Choroid plexus epithelial cell (primary cell): ENCODE measurements around the gene TGDS.

Source experiments
- DNase-seq: peaks from one replicate; pipeline ENCODE4 v3.0.0-alpha.2; 2010; ENCODE audit warnings: low read depth
- H3K4me3 ChIP-seq: 2 replicates; pipeline ENCODE4 v1.5.1; 2011; ENCODE audit warnings: low read depth, mild to moderate bottlenecking, control low read depth, low read length, moderate library complexity
- TF ChIP-seq, protein P1 (sequence below): conservative IDR thresholded peaks from 2 replicates; pipeline ENCODE4 v1.5.1; 2011; ENCODE audit warnings: low read depth, mild to moderate bottlenecking, control low read depth, inconsistent platforms, low read length, moderate library complexity

The TGDS gene

DNA sequence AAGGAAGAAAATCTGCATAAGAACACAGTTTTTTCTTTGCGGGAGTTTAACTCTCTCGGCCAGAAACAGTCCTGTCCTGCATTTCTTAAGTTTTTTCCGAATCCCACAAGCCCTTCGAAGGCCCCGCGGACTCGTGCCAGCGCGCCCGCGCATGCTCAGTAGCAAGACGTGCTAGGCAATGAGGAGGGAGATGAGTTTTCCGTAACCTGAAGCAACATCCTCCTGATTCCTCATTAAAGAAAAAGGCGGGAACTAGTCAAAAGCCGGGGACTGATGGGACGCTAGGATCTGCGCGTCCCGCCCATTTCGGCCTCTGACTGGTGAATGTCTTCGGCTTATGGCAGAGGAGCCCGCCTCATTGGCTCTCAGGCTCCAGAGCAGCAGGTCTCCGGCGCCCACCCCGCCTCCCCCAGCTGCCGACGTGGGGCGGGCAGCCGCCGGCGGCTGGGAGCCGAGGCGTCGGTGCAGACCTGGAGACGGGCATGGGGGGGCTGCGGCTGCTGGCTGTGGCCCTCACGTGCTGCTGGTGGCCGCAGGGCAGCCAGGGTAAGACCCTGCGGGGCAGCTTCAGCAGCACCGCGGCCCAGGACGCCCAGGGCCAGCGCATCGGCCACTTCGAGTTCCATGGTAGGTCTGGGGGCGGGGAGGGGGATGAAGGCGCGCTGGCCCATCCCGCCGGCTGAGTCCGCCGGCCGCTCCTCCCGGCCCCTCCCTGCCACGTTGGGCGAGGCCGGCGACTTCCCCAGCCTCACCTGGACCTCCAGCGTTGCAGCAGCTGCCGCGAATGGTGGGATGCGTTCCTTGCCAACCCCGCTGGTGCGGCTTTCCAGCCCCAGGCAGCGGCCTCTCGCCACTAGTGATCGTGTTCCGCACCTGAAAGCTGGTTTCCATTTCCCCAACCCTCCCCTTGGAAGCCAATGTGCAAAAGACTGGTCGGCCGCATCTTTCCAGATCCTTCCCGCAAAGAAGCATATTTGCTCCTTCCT, 5.8 kb upstream of the TGDS start, which contains the start of gene GPR180:
Gene GPR180, plus strand, starts transcription at position 412 of the 986 bp plus-strand sequence. Its CDS starts 71 bp downstream, at position 483.
- peak within 1 kb of the TSS; percentile 96 for H3K4me3 ChIP-seq
- DNase-seq: peak; percentile 100
- TF ChIP-seq, protein P1, sequence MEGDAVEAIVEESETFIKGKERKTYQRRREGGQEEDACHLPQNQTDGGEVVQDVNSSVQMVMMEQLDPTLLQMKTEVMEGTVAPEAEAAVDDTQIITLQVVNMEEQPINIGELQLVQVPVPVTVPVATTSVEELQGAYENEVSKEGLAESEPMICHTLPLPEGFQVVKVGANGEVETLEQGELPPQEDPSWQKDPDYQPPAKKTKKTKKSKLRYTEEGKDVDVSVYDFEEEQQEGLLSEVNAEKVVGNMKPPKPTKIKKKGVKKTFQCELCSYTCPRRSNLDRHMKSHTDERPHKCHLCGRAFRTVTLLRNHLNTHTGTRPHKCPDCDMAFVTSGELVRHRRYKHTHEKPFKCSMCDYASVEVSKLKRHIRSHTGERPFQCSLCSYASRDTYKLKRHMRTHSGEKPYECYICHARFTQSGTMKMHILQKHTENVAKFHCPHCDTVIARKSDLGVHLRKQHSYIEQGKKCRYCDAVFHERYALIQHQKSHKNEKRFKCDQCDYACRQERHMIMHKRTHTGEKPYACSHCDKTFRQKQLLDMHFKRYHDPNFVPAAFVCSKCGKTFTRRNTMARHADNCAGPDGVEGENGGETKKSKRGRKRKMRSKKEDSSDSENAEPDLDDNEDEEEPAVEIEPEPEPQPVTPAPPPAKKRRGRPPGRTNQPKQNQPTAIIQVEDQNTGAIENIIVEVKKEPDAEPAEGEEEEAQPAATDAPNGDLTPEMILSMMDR: no peak

DNA sequence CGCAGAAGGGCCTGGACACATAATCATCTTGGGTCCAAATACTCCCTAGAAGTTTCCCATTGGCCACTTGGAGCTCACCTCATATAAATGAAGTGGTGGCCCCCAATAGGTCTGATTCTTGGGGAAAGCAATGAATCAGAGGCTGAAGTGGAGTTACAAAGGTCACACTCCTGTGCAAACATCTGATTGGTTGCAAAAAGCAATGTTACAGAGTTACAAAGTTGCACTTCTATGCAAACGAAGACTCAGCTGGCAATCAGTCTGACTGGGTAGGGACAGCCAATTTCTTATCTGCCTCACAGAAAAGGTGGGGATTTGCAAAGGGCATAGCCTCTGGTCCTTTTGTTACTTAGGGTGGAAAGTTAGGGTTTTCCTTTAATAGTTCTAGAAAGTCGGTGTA, 3.9 kb upstream of the TGDS start:
- no peak overlapping the region for H3K4me3 ChIP-seq
- TF ChIP-seq, protein P1: no peak
- DNase-seq: no peak

DNA sequence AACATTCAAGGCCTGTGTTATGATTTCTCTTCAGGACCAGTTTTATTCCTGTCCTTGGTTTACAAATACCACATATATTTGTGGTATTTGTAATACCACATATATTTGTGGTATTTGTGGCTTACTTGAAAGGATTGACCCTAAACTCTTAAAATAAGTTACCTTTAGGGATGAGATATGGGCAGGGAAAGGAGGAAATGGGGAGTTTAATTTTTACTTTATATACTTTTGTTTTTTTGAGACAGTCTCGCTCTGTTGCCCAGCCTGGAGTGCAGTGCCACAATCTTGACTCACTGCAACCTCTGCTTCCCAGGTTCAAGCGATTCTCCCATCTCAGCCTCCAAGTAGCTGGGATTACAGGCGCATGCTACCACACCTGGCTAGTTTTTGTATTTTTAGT, 2.3 kb upstream of the TGDS start:
- no peak overlapping the region for H3K4me3 ChIP-seq
- DNase-seq: no peak
- TF ChIP-seq, protein P1: no peak

DNA sequence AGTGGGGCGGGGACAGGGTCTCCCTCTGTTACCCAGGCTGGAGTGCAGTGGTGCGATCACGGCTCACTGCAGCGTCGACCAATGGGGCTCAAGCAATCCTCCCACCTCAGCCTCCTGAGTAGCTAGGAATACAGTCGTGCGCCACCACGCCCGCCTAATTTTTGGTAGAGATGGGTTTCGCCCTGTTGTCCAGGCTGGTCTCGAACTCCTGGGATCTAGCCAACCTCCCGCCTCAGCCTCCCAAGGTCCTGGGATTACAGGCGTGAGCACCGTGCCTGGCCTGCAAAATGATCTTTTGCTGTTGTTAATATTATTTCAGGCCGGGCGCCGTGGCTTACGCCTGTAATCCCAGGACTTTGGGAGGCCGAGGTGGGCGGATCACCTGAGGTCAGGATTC, 621 bp upstream of the TGDS start:
- TF ChIP-seq, protein P1: no peak
- DNase-seq: no peak
- peak overlapping the region; percentile 74 for H3K4me3 ChIP-seq

DNA sequence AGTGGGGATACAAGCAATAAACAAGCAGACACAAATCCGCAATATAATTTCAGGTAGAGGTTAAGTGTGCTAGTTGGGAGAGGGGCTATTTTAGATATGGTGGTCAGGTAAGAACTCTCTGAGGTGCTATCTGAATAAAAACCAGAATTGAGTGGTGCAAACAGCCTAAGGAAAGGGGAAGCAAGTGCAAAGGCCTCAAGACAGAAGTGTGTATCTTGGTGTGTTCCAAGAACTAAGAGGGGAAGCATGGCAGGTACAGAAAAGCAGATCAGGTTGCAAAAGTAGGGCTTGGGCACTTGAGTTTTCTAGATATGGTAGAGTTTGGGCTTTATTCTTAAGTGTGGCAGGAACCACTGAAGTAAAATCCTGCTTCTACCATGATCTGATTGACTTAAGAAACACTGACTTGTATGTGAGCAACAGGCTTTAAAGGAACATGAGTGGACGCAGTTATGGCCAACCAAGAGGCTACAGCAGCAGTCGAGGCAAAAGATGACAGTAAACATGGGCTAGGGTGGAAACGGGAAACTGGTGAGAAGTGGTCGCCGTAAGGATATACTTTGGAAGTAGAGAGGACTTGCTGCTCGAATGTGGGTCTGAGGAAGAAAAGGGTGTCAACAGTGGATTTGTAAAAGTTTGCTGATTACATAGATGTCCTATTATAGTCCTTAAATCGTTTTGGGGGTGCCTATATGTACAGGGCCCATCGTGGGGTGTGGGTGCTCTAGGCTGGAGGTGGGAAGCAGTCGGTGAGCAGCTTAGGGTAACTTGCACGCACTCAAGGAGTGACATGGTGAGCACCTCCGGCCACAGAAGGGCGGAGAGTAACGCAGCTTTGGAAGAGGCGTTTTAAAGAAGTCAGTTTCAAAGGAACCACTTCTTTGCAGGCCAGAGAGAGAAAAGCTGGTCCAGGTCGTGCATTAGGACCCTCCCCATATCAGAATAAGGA, 677 bp downstream of the TGDS start:
- TF ChIP-seq, protein P1: no peak
- peak overlapping the region; percentile 74 for H3K4me3 ChIP-seq
- DNase-seq: peak; percentile 38

DNA sequence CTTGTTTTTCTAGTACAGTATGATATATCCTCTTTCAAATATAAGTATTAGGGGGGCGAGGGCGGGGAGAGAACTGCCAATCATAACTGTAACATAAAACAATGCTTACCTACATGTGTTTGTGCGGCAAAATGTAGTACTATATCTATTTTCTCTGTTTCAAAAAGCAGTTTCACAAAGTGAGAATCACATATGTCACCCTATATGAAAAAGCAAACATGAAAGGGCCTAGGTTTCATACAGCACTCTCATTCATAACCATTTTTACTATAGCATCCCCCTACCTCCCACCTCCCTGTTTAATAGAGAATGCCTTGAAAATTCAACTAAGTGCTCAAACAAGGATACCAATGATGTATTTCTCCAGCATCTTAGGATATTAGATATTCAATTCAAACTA, 5.2 kb downstream of the TGDS start:
- no peak overlapping the region for H3K4me3 ChIP-seq
- no peak for DNase-seq
- TF ChIP-seq, protein P1: no peak
